ENCODE data around the gene NTMT2.
"Not testable (repeated sequence)": the region's sequence is repeated elsewhere in the genome, so short reads cannot be mapped to it uniquely, and the experiment has no call there.

NTMT2 gene

GRCh38 chr1:170156594-170156993 is 10.8 kb downstream of the NTMT2 start:
- TF ChIP-seq CTCF (conservative IDR thresholded peaks at IDR 0.05): no peak
- H3K27ac ChIP-seq: no peak overlapping the region

- H3K27ac ChIP-seq: no peak overlapping the region
- TF ChIP-seq CTCF (conservative IDR thresholded peaks at IDR 0.05): no peak
Measured at GRCh38 chr1:170157820-170158219, 12.1 kb downstream of the NTMT2 start.

- TF ChIP-seq CTCF (conservative IDR thresholded peaks at IDR 0.05): no peak
- no peak overlapping the region for H3K27ac ChIP-seq
Measured at GRCh38 chr1:170162459-170163246, 16.9 kb downstream of the NTMT2 start.

GRCh38 chr1:170164103-170164763 is 18.5 kb downstream of the NTMT2 start:
- no peak overlapping the region for H3K27ac ChIP-seq
- TF ChIP-seq CTCF (conservative IDR thresholded peaks at IDR 0.05): no peak

GRCh38 chr1:170166518-170167180 is 20.9 kb downstream of the NTMT2 start:
- no peak overlapping the region for H3K27ac ChIP-seq
- TF ChIP-seq CTCF (conservative IDR thresholded peaks at IDR 0.05): no peak

- TF ChIP-seq CTCF (conservative IDR thresholded peaks at IDR 0.05): no peak
Measured at GRCh38 chr1:170168265-170168664, 22.5 kb downstream of the NTMT2 start.

GRCh38 chr1:170170513-170170912 is 24.8 kb downstream of the NTMT2 start:
- not testable (repeated sequence) for H3K27ac ChIP-seq

More at GRCh38 chr1:170168265-170168664, 22.5 kb downstream of the NTMT2 start:
- H3K27ac ChIP-seq: no peak overlapping the region
